Activated CD8-positive, alpha-beta memory T cell treated with anti-CD3 and anti-CD28 coated beads for 4 hours (primary cell): ENCODE results near the gene C3orf52.

Experiments
- DNase-seq, 2 donors: peaks; one replicate each; pipeline ENCODE4 v3.0.0-alpha.2; 2020; ENCODE audit warnings: low read depth in 2 of 2

C3orf52 gene

DNA sequence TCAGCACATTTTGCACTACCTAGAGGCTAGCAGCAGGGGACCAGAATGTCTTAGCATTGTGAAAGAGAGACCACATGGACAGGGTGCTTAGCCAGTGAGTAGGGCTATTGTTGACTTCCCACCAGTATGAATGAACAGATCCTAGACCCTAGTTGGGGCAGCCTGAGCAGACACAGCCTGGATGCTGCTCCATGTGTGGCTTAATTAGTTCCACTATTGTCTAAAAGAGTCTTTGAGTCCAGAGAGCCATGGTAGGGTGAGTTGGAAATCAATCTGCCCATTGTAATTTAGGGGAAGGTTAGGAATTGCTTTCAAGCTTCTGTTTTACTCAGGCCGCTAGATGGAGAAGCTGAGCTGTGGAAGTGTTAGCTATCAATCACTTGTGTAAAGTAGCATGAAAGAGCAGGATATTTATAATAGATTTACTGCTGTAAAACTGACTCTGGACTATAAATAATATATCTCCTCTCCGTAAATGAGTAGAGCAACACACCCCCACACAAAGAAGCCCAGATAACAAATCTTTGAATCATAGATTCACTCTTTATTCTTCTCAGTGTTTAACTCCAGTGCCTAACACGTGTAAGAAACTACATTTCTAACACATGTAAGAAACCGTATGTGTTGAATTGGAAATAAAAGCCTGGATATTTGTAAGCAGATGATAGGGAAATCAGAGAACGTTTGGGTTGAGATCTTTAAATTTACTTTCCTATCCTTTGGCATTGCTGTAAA lies 50.9 kb downstream of the C3orf52 start:
- DNase-seq: no peak

DNA sequence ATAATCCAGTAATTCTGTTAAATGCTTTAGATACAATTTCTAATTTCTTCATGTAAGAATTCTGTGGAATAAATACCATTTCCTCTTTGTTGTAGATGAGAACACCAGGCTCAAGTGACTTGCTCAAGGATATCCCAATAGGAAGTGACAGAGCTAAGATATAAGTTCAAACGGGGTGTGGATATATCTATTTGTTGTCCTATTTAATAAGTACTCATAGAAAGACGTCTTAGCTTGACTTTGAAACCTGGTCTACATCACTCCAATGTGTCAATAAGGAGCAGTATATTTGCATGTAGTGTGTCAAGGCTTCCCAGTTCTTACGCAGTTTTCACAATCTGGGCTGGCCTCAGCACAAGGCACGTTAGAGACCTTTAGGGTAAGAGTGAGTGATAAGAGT lies 51.6 kb downstream of the C3orf52 start:
- DNase-seq: no peak

DNA sequence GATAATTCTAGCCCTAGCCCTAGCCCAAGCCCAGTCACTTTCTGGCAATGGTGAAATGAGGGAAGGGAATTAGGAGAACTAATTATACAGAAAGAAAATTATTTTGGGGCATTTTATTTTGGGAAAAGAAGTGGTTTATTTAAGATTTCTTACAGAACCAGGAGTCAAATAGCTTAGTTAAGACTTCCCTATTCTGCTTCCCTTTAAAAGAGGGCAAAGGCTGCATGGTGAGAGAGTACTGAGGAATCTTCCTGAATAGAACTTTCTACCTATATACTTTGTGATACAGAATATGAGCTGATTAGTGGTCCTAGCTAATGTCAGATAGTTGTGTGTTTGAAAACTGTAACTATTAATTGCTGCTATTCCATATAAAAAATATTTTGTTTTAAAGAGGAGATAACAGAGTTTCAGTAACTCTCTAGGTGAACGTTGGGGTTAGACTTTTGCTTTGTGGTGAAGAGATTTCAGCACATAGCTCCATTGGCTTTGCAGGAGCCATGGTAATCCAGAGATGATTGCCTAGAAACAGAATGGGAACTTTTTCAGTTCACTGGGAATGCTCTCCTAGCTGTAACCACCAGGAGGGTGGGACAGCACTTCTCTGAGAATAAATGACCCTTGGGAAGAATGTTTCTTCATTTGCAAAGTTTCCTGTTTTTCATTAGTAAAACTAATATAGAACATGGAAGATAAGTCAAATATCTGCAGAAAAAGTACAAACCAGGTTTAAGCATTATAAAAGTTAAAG lies 52.2 kb downstream of the C3orf52 start:
- no peak for DNase-seq

DNA sequence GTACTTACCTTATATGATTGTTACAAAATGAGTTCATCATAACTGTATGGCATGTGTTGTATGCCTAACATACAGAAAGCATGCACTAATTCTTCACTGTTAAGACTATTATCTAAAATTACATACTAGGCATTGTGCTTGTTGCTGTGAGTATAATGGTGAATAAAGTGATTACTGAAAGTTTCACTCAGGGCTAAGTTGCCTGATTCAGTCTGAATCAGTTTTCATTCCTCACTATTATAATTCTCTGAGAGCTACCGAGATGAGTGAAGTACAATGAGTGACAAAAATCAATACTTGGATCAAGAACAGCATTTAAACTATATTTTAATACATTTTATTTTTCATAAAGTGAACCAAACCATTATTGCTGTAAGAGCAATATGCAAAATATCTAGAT lies 54.4 kb downstream of the C3orf52 start:
- DNase-seq: no peak

DNA sequence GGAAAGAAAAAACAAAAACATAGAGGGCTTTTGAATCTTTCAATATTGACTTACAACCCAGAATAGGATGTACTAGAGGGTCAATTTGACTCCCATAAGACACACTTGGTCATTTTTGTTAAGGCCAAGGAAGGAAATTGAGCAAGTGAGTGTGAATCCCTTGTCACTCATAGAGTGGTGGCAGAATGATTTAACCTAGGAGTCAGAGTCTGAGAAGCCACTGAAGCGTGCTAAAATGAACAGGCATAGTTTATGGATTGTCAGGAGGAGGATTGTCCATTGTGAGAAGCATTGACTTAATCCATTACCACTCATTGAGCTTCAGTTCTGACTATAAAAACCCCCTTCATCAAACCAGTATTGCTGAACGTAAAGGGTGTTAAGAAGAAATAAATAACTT lies 55.1 kb downstream of the C3orf52 start:
- DNase-seq: no peak

DNA sequence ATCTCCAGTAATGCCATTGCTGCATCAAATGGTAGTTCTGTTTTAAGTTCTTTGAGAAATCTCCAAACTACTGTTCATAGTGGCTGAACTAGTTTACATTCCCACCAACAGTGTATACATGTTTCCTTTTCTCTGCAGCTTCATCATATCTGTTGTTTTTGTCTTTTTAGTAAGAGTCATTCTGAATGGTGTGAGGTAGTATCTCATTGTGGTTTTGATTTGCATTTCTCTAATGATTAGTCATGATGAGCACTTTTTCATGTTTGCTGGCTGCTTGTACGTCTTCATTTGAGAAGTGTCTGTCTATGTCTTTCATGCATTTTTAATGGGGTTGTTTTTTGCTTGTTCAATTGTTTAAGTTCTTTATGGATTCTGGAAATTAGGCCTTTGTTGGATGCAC lies 57.1 kb downstream of the C3orf52 start:
- DNase-seq: no peak

DNA sequence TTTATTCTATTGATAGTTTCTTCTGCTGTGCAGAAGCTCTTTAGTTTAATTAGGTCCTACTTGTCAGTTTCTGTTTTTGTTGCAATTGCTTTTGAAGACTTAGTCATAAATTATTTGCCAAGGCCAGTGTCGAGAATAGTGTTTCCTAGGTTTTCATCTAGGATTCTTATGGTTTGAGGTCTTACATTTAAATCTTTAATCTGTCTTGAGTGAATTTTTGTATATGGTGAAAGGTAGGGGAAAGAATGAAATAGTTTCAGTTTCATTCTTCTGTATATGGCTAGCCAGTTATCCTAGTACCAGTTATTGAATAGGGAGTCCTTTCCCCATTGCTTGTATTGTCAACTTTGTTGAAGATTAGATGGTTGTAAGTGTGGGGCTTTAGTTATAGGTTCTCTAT lies 57.5 kb downstream of the C3orf52 start:
- DNase-seq: no peak

DNA sequence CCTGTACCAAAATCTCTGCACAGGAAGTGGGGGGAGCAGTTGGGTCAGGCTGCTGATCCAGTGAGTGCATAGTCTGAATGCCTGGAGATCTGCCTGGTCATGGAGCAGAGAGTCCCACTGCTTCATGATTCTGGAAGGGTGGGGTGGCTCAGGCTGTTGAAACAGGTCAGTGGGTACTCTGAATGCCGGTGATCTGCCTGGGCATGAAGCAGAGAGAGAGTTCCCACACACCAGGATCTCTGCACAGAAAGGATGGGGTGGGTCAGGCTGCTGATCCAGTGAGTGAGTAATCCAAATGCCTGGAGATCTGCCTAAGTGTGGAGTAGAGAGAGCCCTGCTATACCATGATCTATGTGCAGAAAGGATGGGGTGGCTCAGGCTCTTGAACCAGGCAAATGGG lies 62.9 kb downstream of the C3orf52 start:
- DNase-seq: no peak

DNA sequence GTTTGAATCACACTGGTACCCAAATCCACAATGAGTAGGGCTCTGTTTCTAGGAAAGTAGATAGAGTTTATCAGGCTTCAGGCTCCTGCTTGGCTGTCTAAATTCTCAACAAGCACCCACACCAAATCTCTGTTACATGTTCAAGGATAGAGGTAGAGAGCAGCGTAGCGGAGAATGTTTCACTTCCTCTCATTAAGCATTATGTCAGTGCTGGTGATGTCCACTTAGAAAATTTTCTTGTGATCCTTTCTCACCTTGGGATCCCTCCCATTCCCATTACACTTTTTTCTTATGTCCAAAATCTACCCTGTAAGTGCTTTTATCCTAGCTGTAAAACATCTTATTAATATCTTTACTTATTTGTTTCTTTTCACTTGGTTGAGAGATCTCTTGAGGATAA lies 81.6 kb downstream of the C3orf52 start:
- no peak for DNase-seq
